ENCODE results near the gene ITM2C.

ITM2C gene

GRCh38 chr2:230843132-230843531 is 21.6 kb upstream of the ITM2C start:
- Histone ChIP-seq H3K4me3 (ENCODE audit: low read length) (no peak overlapping the region), H3K9me3 (ENCODE audit: control insufficient read depth, insufficient read depth, low read length) (no peaks in the 10 kb centered on the region), H3K9me2 (replicated peaks; ENCODE audit: control insufficient read depth, low read length) (no peaks in the 10 kb centered on the region), H4K20me1 (ENCODE audit: control insufficient read depth, insufficient read depth, low read depth, low read length) (no peaks in the 10 kb centered on the region), H3K36me3 (ENCODE audit: control insufficient read depth, low read length) (no peaks in the 10 kb centered on the region), H3K4me2 (ENCODE audit: low read length) (no peak overlapping the region), H3F3A (ENCODE audit: control insufficient read depth, insufficient read depth) (no peaks in the 10 kb centered on the region), H3K27ac (ENCODE audit: low read depth, low read length) (no peak overlapping the region), H3K79me2 (ENCODE audit: control insufficient read depth, low read length) (no peaks in the 10 kb centered on the region), H3K4me1 (ENCODE audit: control insufficient read depth, low read length) (peaks cover 2% of the 10 kb centered on the region), H3K27me3 (ENCODE audit: control insufficient read depth, low read length) (peaks cover 17% of the 10 kb centered on the region)
- TF ChIP-seq EZH2phosphoT487 (IDR thresholded peaks at IDR 0.05; ENCODE audit: borderline replicate concordance, low read length) (no peak), CTCF (IDR thresholded peaks at IDR 0.05; ENCODE audit: low read depth, low read length, poor library complexity, severe bottlenecking) (no peak)

DNA sequence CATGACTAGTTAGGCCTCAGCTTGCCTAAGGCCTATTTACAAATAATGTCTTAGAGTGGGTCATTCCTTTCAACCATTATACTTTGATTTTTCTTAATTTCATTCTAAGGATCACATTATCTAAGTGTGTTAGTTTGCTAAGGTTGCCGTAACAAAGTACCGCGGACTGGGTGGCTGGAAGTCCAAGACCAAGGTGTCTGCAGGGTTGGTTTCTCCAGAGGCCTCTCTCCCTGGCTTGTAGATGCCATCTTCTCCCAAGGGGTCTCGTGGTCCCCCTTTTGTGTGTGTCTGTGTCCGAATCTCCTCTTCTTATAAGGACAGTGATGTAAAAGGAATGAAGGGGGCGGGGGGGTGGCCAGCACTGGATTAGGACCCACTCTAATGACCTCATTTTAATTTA is 18.4 kb upstream of the ITM2C start:
- Histone ChIP-seq H3F3A (ENCODE audit: control insufficient read depth, insufficient read depth) (no peaks in the 10 kb centered on the region), H3K4me3 (ENCODE audit: low read length) (no peak overlapping the region), H3K27me3 (ENCODE audit: control insufficient read depth, low read length) (peaks cover 24% of the 10 kb centered on the region), H3K4me1 (ENCODE audit: control insufficient read depth, low read length) (peaks cover 4% of the 10 kb centered on the region), H3K9me3 (ENCODE audit: control insufficient read depth, insufficient read depth, low read length) (no peaks in the 10 kb centered on the region), H3K36me3 (ENCODE audit: control insufficient read depth, low read length) (no peaks in the 10 kb centered on the region), H3K9me2 (replicated peaks; ENCODE audit: control insufficient read depth, low read length) (no peaks in the 10 kb centered on the region), H3K79me2 (ENCODE audit: control insufficient read depth, low read length) (no peaks in the 10 kb centered on the region), H4K20me1 (ENCODE audit: control insufficient read depth, insufficient read depth, low read depth, low read length) (no peaks in the 10 kb centered on the region), H3K4me2 (ENCODE audit: low read length) (no peak overlapping the region), H3K27ac (ENCODE audit: low read depth, low read length) (no peak overlapping the region)
- TF ChIP-seq EZH2phosphoT487 (IDR thresholded peaks at IDR 0.05; ENCODE audit: borderline replicate concordance, low read length) (no peak), CTCF (IDR thresholded peaks at IDR 0.05; ENCODE audit: low read depth, low read length, poor library complexity, severe bottlenecking) (no peak)

DNA sequence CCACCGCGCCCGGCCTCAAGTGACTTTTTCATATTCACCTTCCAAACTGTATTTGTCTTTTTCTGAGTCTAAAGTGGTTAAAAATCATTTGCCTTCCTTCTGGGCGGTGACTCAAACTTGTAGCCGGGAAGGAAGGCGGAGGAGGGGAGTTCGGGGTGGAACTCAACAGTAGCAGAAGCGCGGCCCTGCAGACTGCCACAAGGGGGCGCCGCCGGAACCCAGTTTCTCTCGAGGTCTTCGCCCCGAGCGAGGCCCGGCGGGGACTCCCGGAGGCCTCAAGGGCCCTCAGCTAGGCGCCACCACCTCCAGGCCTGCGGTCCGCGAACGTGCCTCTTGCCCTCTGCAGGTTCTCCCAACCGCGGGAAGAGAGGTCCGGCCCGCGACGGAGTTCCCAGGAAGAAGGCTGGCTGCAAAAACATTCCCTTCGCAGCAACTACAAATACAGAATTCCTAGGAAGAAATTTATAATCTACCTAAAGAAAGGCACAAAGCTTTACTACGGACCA is 16.8 kb upstream of the ITM2C start:
- Histone ChIP-seq H3F3A (ENCODE audit: control insufficient read depth, insufficient read depth) (no peaks in the 10 kb centered on the region), H3K36me3 (ENCODE audit: control insufficient read depth, low read length) (no peaks in the 10 kb centered on the region), H3K4me2 (ENCODE audit: low read length) (peak overlapping the region; percentile 41), H3K27ac (ENCODE audit: low read depth, low read length) (no peak overlapping the region), H3K27me3 (ENCODE audit: control insufficient read depth, low read length) (peaks cover 27% of the 10 kb centered on the region), H3K4me3 (ENCODE audit: low read length) (no peak overlapping the region), H3K9me2 (replicated peaks; ENCODE audit: control insufficient read depth, low read length) (no peaks in the 10 kb centered on the region), H3K79me2 (ENCODE audit: control insufficient read depth, low read length) (no peaks in the 10 kb centered on the region), H3K9me3 (ENCODE audit: control insufficient read depth, insufficient read depth, low read length) (no peaks in the 10 kb centered on the region), H3K4me1 (ENCODE audit: control insufficient read depth, low read length) (peaks cover 4% of the 10 kb centered on the region), H4K20me1 (ENCODE audit: control insufficient read depth, insufficient read depth, low read depth, low read length) (no peaks in the 10 kb centered on the region)
- TF ChIP-seq EZH2phosphoT487 (IDR thresholded peaks at IDR 0.05; ENCODE audit: borderline replicate concordance, low read length), result 0 out of 2 replicates have a peak, but pooled peaks have one; percentile 21
- TF ChIP-seq CTCF (IDR thresholded peaks at IDR 0.05; ENCODE audit: low read depth, low read length, poor library complexity, severe bottlenecking), result peak; percentile 86
